ENCODE measurements around the gene VDR.

Gene VDR

GRCh38 chr12:47868552-47869031 is 36.2 kb downstream of the VDR start:
- DNase-seq (ENCODE audit: low read depth in 2 of 2): no peak

- no peak for DNase-seq (ENCODE audit: low read depth in 2 of 2)
These were observed 36.8 kb downstream of the VDR start for GRCh38 chr12:47868041-47868440.

- DNase-seq (ENCODE audit: low read depth in 2 of 2): no peak
These were observed 37.3 kb downstream of the VDR start for GRCh38 chr12:47867495-47867941.

- DNase-seq (ENCODE audit: low read depth in 2 of 2): no peak
These were observed 40.1 kb downstream of the VDR start for GRCh38 chr12:47864646-47865235.

- no peak for DNase-seq (ENCODE audit: low read depth in 2 of 2)
These were observed 40.8 kb downstream of the VDR start for GRCh38 chr12:47863985-47864384.

GRCh38 chr12:47863467-47863866 is 41.3 kb downstream of the VDR start:
- no peak for DNase-seq (ENCODE audit: low read depth in 2 of 2)

- DNase-seq (ENCODE audit: low read depth in 2 of 2): no peak
These were observed 41.9 kb downstream of the VDR start for GRCh38 chr12:47862881-47863280.

GRCh38 chr12:47862167-47862750 is 42.5 kb downstream of the VDR start:
- DNase-seq (ENCODE audit: low read depth in 2 of 2): no peak

GRCh38 chr12:47860873-47861272 is 43.9 kb downstream of the VDR start:
- DNase-seq (ENCODE audit: low read depth in 2 of 2): no peak

- no peak for DNase-seq (ENCODE audit: low read depth in 2 of 2)
These were observed 44.4 kb downstream of the VDR start for GRCh38 chr12:47860279-47860841.

- no peak for DNase-seq (ENCODE audit: low read depth in 2 of 2)
These were observed 46.1 kb downstream of the VDR start for GRCh38 chr12:47858511-47859266.

- DNase-seq (ENCODE audit: low read depth in 2 of 2): no peak
These were observed 47.8 kb downstream of the VDR start for GRCh38 chr12:47856721-47857575.

GRCh38 chr12:47856094-47856493 is 48.7 kb downstream of the VDR start:
- DNase-seq (ENCODE audit: low read depth in 2 of 2): no peak

GRCh38 chr12:47855502-47855901 is 49.3 kb downstream of the VDR start:
- DNase-seq (ENCODE audit: low read depth in 2 of 2): no peak

- no peak for DNase-seq (ENCODE audit: low read depth in 2 of 2)
These were observed 50.3 kb downstream of the VDR start for GRCh38 chr12:47854531-47854930.

- DNase-seq (ENCODE audit: low read depth in 2 of 2): no peak
These were observed 52.7 kb downstream of the VDR start for GRCh38 chr12:47852096-47852571.

- no peak for DNase-seq (ENCODE audit: low read depth in 2 of 2)
These were observed 53.4 kb downstream of the VDR start for GRCh38 chr12:47851303-47851952.

GRCh38 chr12:47850153-47851084 is 54.4 kb downstream of the VDR start:
- DNase-seq (ENCODE audit: low read depth in 2 of 2): no peak

- no peak for DNase-seq (ENCODE audit: low read depth in 2 of 2)
These were observed 55.5 kb downstream of the VDR start for GRCh38 chr12:47849261-47849660.

GRCh38 chr12:47848853-47849252 is 55.9 kb downstream of the VDR start:
- DNase-seq (ENCODE audit: low read depth in 2 of 2): no peak

Measured in stimulated activated CD4-positive, alpha-beta T cell treated with anti-CD3 and anti-CD28 coated beads, Interleukin-1b, Interleukin-23, amount 100 ng/mL, for 4 hours (primary cell).